Neuronal stem cell (in vitro differentiated cells): ENCODE results near the gene CFAP141.

Experiments
- DNase-seq: peaks from one replicate; pipeline ENCODE4 v3.0.0-alpha.2; 2013; ENCODE audit warnings: low spot score
- H2AFZ ChIP-seq: one replicate; pipeline ENCODE4 v1.6.1; 2013; ENCODE audit warnings: mild to moderate bottlenecking, low read length, inconsistent platforms
- H2AK5ac ChIP-seq: 2 replicates; pipeline ENCODE4 v1.6.1; 2013; ENCODE audit warnings: low read depth, mild to moderate bottlenecking, inconsistent platforms, low read length, moderate library complexity, mixed read lengths
- H2BK120ac ChIP-seq: 2 replicates; pipeline ENCODE4 v1.6.1; 2013; ENCODE audit warnings: low read depth, mild to moderate bottlenecking, inconsistent platforms, low read length, moderate library complexity, mixed read lengths
- H2BK12ac ChIP-seq: one replicate; pipeline ENCODE4 v1.6.1; 2013; ENCODE audit warnings: low read length, inconsistent platforms
- H2BK15ac ChIP-seq: 2 replicates; pipeline ENCODE4 v1.6.1; 2013; ENCODE audit warnings: mild to moderate bottlenecking, low read length, inconsistent platforms, mixed read lengths
- H2BK5ac ChIP-seq: one replicate; pipeline ENCODE4 v1.6.1; 2013; ENCODE audit warnings: inconsistent platforms, mild to moderate bottlenecking, low read length, moderate library complexity
- H3K14ac ChIP-seq: one replicate; pipeline ENCODE4 v1.6.1; 2013; ENCODE audit warnings: low read length, inconsistent platforms
- H3K18ac ChIP-seq: 2 replicates; pipeline ENCODE4 v1.6.1; 2013; ENCODE audit warnings: low read length, inconsistent platforms
- H3K23ac ChIP-seq: 2 replicates; pipeline ENCODE4 v1.6.1; 2013; ENCODE audit warnings: low read depth, mild to moderate bottlenecking, mixed read lengths, low read length, inconsistent platforms; ENCODE audit not compliant: poor library complexity
- H3K27ac ChIP-seq: replicated peaks from 3 replicates; pipeline ENCODE4 v1.5.1; 2013; ENCODE audit warnings: low read length, inconsistent platforms
- H3K27me3 ChIP-seq, 3 experiments: 2 replicates each; pipeline ENCODE4 v1.6.1; 2013; ENCODE audit warnings: low read length in 3 of 3, mild to moderate bottlenecking in 2 of 3, inconsistent platforms in 1 of 3, low read depth in 1 of 3, mixed read lengths in 1 of 3, moderate library complexity in 1 of 3; ENCODE audit not compliant: control insufficient read depth in 3 of 3, insufficient read depth in 3 of 3
- H3K36me3 ChIP-seq, 2 donors: replicated peaks in 1 of 2; 2 replicates each; pipeline ENCODE4 v1.6.1; 2013; ENCODE audit warnings: low read length in 2 of 2; ENCODE audit not compliant: control insufficient read depth in 2 of 2, insufficient read depth in 2 of 2
- H3K4ac ChIP-seq: 2 replicates; pipeline ENCODE4 v1.6.1; 2013; ENCODE audit warnings: inconsistent platforms, mild to moderate bottlenecking, low read length, moderate library complexity
- H3K4me1 ChIP-seq, 2 donors: 1 replicate in 1 of 2; 2 replicates in 1 of 2; pipeline ENCODE4 v1.6.1; 2013; ENCODE audit warnings: low read length in 2 of 2, low read depth in 1 of 2; ENCODE audit not compliant: control insufficient read depth in 2 of 2, insufficient read depth in 1 of 2
- H3K4me2 ChIP-seq: one replicate; pipeline ENCODE4 v1.6.1; 2013; ENCODE audit warnings: mild to moderate bottlenecking, low read length, inconsistent platforms; ENCODE audit not compliant: insufficient read depth, poor library complexity, severe bottlenecking
- H3K4me3 ChIP-seq, 2 donors: 2 replicates each; pipeline ENCODE4 v1.5.1; 2013; ENCODE audit warnings: low read length in 2 of 2, mild to moderate bottlenecking in 2 of 2, inconsistent platforms in 1 of 2, moderate library complexity in 1 of 2
- H3K79me1 ChIP-seq: one replicate; pipeline ENCODE4 v1.6.1; 2013; ENCODE audit warnings: low read depth, mild to moderate bottlenecking, inconsistent platforms, low read length, moderate library complexity
- H3K9ac ChIP-seq: one replicate; pipeline ENCODE4 v1.6.1; 2013; ENCODE audit warnings: mild to moderate bottlenecking, low read depth, low read length, inconsistent platforms; ENCODE audit not compliant: poor library complexity
- H3K9me3 ChIP-seq, 2 donors: replicated peaks in 1 of 2; 2 replicates each; pipeline versions ENCODE3 to v1.6.1; 2013; ENCODE audit warnings: low read length in 2 of 2, mild to moderate bottlenecking in 2 of 2, inconsistent platforms in 1 of 2, low read depth in 1 of 2, mixed read lengths in 1 of 2, moderate library complexity in 1 of 2; ENCODE audit not compliant: control insufficient read depth in 2 of 2, insufficient read depth in 1 of 2
- H4K8ac ChIP-seq: one replicate; pipeline ENCODE4 v1.6.1; 2013; ENCODE audit warnings: low read depth, mild to moderate bottlenecking, inconsistent platforms, low read length, moderate library complexity
- H4K91ac ChIP-seq: one replicate; pipeline ENCODE4 v1.6.1; 2013; ENCODE audit warnings: low read length, low read depth, mild to moderate bottlenecking, inconsistent platforms; ENCODE audit not compliant: poor library complexity
- WGBS, 2 donors: extraction: QIAGEN DNeasy Blood & Tissue Kit; methylation state at CpG; one replicate each; pipeline ENCODE4 v1.1.7; 2013; ENCODE audit warnings: missing lambda C conversion rate in 2 of 2, mixed read lengths in 1 of 2; ENCODE audit not compliant: insufficient read length in 2 of 2, insufficient replicate concordance in 1 of 2; ENCODE audit errors: extremely low coverage in 2 of 2; 5-methylcytosine and 5-hydroxymethylcytosine counted together

CFAP141 gene

GRCh38 chr1:154167461-154167860, 38.7 kb downstream of the CFAP141 start:
- H2AFZ ChIP-seq, result no peak overlapping the region
- no peak overlapping the region for H3K23ac ChIP-seq
- no peak overlapping the region for H3K14ac ChIP-seq
- no peak for DNase-seq
- no peak overlapping the region for H2AK5ac ChIP-seq
- H3K27me3 ChIP-seq, result no peaks in the 10 kb centered on the region
- H3K9me3 ChIP-seq, result no peaks in the 10 kb centered on the region
- H3K4me3 ChIP-seq, result no peak overlapping the region
- no peak overlapping the region for H2BK12ac ChIP-seq
- H4K8ac ChIP-seq, result no peak overlapping the region
- no peak overlapping the region for H3K9ac ChIP-seq
- H4K91ac ChIP-seq, result no peak overlapping the region
- no peak overlapping the region for H2BK5ac ChIP-seq
- H2BK120ac ChIP-seq, result no peak overlapping the region
- no peak overlapping the region for H3K4me2 ChIP-seq
- H3K27ac ChIP-seq, result no peak overlapping the region
- H3K18ac ChIP-seq, result no peak overlapping the region
- H3K4me1 ChIP-seq, result no peaks in the 10 kb centered on the region
- H3K79me1 ChIP-seq, result no peaks in the 10 kb centered on the region
- H3K4ac ChIP-seq, result no peak overlapping the region
- H2BK15ac ChIP-seq, result no peak overlapping the region
- peaks cover 43 to 99% of the 10 kb centered on the region in 2 donors for H3K36me3 ChIP-seq

GRCh38 chr1:154166207-154166606, 39.9 kb downstream of the CFAP141 start:
- Histone ChIP-seq H3K23ac (no peak overlapping the region), H3K9ac (no peak overlapping the region), H2BK12ac (no peak overlapping the region), H2BK120ac (no peak overlapping the region), H3K4me2 (no peak overlapping the region), H3K14ac (no peak overlapping the region), H3K27ac (no peak overlapping the region), H4K91ac (no peak overlapping the region), H3K4me3 (no peak overlapping the region), H3K36me3 (peaks cover 34 to 99% of the 10 kb centered on the region in 2 donors), H2BK5ac (no peak overlapping the region), H2BK15ac (no peak overlapping the region), H4K8ac (no peak overlapping the region), H3K18ac (no peak overlapping the region), H3K27me3 (no peaks in the 10 kb centered on the region), H2AFZ (no peak overlapping the region), H3K9me3 (no peaks in the 10 kb centered on the region), H3K4me1 (no peaks in the 10 kb centered on the region), H3K79me1 (no peaks in the 10 kb centered on the region), H2AK5ac (no peak overlapping the region), H3K4ac (no peak overlapping the region)
- no CpG with 5 or more reads among the region's 1 CpG for WGBS, 2 donors
- DNase-seq, result no peak

- H3K4me3 ChIP-seq, result no peak overlapping the region
- peaks cover 21 to 99% of the 10 kb centered on the region in 2 donors for H3K36me3 ChIP-seq
- H3K23ac ChIP-seq, result no peak overlapping the region
- no peak overlapping the region for H4K8ac ChIP-seq
- peaks cover 1 to 12% of the 10 kb centered on the region in 2 donors for H3K9me3 ChIP-seq
- H2AK5ac ChIP-seq, result no peak overlapping the region
- no peak overlapping the region for H3K4me2 ChIP-seq
- H4K91ac ChIP-seq, result no peak overlapping the region
- H3K18ac ChIP-seq, result no peak overlapping the region
- no peak overlapping the region for H2BK5ac ChIP-seq
- no peak overlapping the region for H3K4ac ChIP-seq
- H3K27me3 ChIP-seq, result no peaks in the 10 kb centered on the region
- DNase-seq, result no peak
- H3K79me1 ChIP-seq, result no peaks in the 10 kb centered on the region
- no peak overlapping the region for H3K14ac ChIP-seq
- H3K27ac ChIP-seq, result no peak overlapping the region
- no peak overlapping the region for H2BK12ac ChIP-seq
- H2BK120ac ChIP-seq, result no peak overlapping the region
- H2BK15ac ChIP-seq, result no peak overlapping the region
- H3K9ac ChIP-seq, result no peak overlapping the region
- no peak overlapping the region for H2AFZ ChIP-seq
- H3K4me1 ChIP-seq, result peaks cover 0 to 8% of the 10 kb centered on the region in 2 donors
Measured at GRCh38 chr1:154159554-154159953, 46.6 kb downstream of the CFAP141 start.

GRCh38 chr1:154158307-154159125, 47.6 kb downstream of the CFAP141 start:
- no peak overlapping the region for H2BK120ac ChIP-seq
- H3K36me3 ChIP-seq, result peaks cover 17 to 95% of the 10 kb centered on the region in 2 donors
- whole genome bisulfite sequencing, 2 donors, result no CpG with 5 or more reads among the region's 8 CpGs
- no peaks in the 10 kb centered on the region for H3K79me1 ChIP-seq
- H2BK12ac ChIP-seq, result no peak overlapping the region
- DNase-seq, result no peak
- no peak overlapping the region for H3K23ac ChIP-seq
- no peak overlapping the region for H3K18ac ChIP-seq
- H3K4ac ChIP-seq, result no peak overlapping the region
- no peak overlapping the region for H2AK5ac ChIP-seq
- H3K9me3 ChIP-seq, result peaks cover 3 to 12% of the 10 kb centered on the region in 2 donors
- peaks cover 0 to 8% of the 10 kb centered on the region in 2 donors for H3K4me1 ChIP-seq
- no peak overlapping the region for H2BK5ac ChIP-seq
- no peak overlapping the region for H2AFZ ChIP-seq
- H4K91ac ChIP-seq, result no peak overlapping the region
- no peak overlapping the region for H3K14ac ChIP-seq
- no peak overlapping the region for H3K4me3 ChIP-seq
- peak overlapping the region; percentile 69 for H3K27ac ChIP-seq
- H3K27me3 ChIP-seq, result no peaks in the 10 kb centered on the region
- H2BK15ac ChIP-seq, result no peak overlapping the region
- no peak overlapping the region for H4K8ac ChIP-seq
- no peak overlapping the region for H3K4me2 ChIP-seq
- H3K9ac ChIP-seq, result no peak overlapping the region
